Motor neuron (in vitro differentiated cells): Measurements from ENCODE around the gene SLC35A2. TPM values are rescaled to one million over a fixed set of nuclear protein-coding genes. Genes with fewer than 3 reads are reported as not detected.

Experiments used
- ATAC-seq, 8 experiments: fragments of 200-7000 bp; cut with Tn5 transposase; replicated peaks in 6 of 8; 2 replicates each; pipeline ENCODE4 v1.8.0; 2021; ENCODE audit warnings: mild to moderate bottlenecking in 8 of 8, moderate library complexity in 8 of 8
- H3K27ac ChIP-seq, 2 donors: fragments of 250-450 bp; sonication (Bioruptor Pico); 2 replicates each; pipeline ENCODE4 v1.9.0; 2021; ENCODE audit warnings: antibody characterized with exemption in 2 of 2, mild to moderate bottlenecking in 2 of 2, moderate library complexity in 1 of 2
- H3K4me1 ChIP-seq, 2 donors: fragments of 250-450 bp; sonication (Bioruptor Pico); replicated peaks in 1 of 2; 2 replicates each; pipeline ENCODE4 v1.6.1; 2021; ENCODE audit warnings: antibody characterized with exemption in 2 of 2, mild to moderate bottlenecking in 2 of 2, moderate library complexity in 1 of 2
- H3K4me3 ChIP-seq, 5 donors: fragments of 250-450 bp; sonication (Bioruptor Pico); 2 replicates each; pipeline ENCODE4 v1.9.0; 2021; ENCODE audit warnings: antibody characterized with exemption in 5 of 5, mild to moderate bottlenecking in 5 of 5, moderate library complexity in 4 of 5
- WGBS, 10 experiments: fragments of 450-650 bp; shearing (Covaris generic); methylation state at CpG; one replicate each; pipeline ENCODE4 v1.0.0; 2022; 5-methylcytosine and 5-hydroxymethylcytosine counted together
- in situ Hi-C, 9 experiments: fragments of 400-800 bp; cut with MboI; loops; one replicate each; pipeline ENCODE4 v1.15.0; 2021; ENCODE audit warnings: low sequenced_read_pairs in 9 of 9, low pct_unique_long_range_greater_than_20kb in 2 of 9; ENCODE audit not compliant: unreplicated experiment in 9 of 9
- total RNA-seq, 8 experiments: library from RNA; unstranded; fragments of 300-600 nt; gene quantifications; 2 replicates each; pipeline versions ENCODE4 v1.2.3 to v1.2.4, GENCODE V29; 2022

SLC35A2 gene
- total RNA-seq = 10 to 100 TPM; 15.1 to 38.3 (median 23.8) TPM

DNA sequence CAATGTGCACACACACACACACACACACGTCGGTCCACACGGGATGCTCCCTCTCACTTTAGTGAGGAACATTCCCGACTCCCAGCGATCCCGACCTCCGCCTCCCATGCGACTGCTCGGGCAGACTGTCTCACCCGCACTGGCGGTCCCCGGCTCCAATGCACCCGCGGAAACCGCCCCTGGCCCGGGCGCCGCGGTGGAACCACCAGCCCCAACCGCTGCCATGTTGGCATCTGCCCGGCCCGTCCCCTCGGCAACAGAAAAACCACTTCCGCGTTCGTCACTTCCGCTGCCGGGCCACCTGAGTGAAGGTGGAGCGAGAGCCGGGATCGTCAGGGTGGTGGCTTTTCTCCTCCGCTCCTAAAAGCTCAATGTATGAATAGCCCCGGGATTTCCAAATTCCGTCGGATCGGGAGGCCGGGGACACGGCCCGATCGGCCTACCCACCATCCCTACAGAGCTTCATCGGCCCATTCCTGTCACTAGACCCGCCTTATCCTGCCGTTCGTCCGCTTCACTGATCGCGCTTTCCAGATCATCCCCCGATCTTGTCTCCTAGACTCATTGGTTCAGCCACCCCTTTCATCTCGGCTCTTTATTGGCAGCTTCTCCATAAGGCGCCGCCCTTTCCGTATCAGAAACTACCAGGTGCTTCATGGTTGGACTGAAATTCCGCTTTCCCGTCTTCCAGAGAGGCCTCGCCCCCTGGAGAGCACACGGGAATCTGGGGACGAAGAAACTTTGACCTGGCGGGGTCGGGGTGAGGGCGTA is at the start of gene SLC35A2:
Gene SLC35A2 (minus strand): TSS at position 235 of the 771 bp plus-strand sequence. CDS start 10 bp downstream, at position 225.
- in situ Hi-C loops = no loop called here
- H3K4me1 ChIP-seq = peaks cover 5 to 6% of the 10 kb centered on the region in 2 donors

DNA sequence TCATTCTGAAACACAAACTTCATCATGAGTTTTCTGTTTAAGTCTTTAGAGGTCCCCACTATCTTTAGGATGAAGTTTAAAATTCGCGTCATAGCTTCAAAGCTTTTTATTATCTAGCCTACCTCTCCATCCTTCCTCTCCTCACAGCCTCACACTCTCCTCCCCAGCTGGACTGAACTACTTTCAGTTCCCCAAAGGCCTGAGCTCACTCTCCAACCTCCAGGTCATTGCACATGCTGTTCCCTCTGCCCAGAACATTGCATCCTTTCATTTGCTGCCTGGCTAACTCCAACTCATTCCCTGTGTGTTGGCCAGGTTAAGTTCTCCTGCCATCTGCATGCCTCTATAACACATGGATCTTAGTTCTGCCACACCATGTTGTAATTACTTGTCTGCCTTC is 48.8 kb upstream of the SLC35A2 start:
- H3K27ac ChIP-seq = no peak overlapping the region
- in situ Hi-C loops = no loop called here
- WGBS, 10 experiments = 71 to 83% (median 82%) methylated on average over 1 to 2 of the region's 2 CpGs; no CpG with 5 or more reads in 6 of the 10 experiments
- H3K4me1 ChIP-seq = peaks cover 2 to 11% of the 10 kb centered on the region in 2 donors
- ATAC-seq = no peak
- H3K4me3 ChIP-seq = no peak overlapping the region

More for the DNA sequence above, at the start of gene SLC35A2:
- ATAC-seq = peak; percentile 87 to 91 (median 89)
- Histone ChIP-seq H3K27ac (peak within 1 kb of the TSS; percentile 85 to 97), H3K4me3 (peak within 1 kb of the TSS; percentile 66 to 98 (median 89))
- WGBS, 10 experiments = 0 to 51% (median 9%) methylated on average over 2 to 22 of the region's 60 CpGs; no CpG with 5 or more reads in 6 of the 10 experiments

DNA sequence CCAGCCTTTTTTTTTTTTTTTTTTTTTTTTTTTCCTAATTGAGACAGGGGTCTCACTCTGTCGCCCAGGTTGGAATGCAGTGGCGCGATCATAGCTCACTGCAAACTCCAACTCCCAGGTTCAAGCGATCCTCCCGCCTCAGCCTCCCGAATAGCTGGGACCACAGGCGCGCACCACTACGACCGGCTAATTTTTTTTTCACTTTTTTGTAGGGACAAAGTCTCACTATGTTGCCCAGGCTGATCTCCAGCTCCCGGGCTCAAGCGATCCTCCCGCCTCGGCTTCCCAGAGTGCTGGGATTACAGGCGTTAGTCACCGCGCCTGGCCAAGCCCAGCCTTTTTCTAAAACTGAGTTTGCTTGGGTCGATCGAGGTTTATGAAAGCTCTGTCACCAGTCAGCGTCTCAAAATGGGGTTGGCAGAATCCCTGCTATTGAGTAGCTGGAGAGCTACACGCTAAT is 47.2 kb upstream of the SLC35A2 start:
- ATAC-seq = peak; percentile 0 to 18 (median 8)
- peak overlapping the region; percentile 90 to 98 for H3K27ac ChIP-seq
- peaks cover 2 to 11% of the 10 kb centered on the region in 2 donors for H3K4me1 ChIP-seq
- 0 to 24% (median 11%) methylated on average over 3 to 9 of the region's 21 CpGs; no CpG with 5 or more reads in 6 of the 10 experiments for WGBS, 10 experiments
- in situ Hi-C loops = no loop called here
- peak overlapping the region; percentile 38 to 90 (median 61) for H3K4me3 ChIP-seq

DNA sequence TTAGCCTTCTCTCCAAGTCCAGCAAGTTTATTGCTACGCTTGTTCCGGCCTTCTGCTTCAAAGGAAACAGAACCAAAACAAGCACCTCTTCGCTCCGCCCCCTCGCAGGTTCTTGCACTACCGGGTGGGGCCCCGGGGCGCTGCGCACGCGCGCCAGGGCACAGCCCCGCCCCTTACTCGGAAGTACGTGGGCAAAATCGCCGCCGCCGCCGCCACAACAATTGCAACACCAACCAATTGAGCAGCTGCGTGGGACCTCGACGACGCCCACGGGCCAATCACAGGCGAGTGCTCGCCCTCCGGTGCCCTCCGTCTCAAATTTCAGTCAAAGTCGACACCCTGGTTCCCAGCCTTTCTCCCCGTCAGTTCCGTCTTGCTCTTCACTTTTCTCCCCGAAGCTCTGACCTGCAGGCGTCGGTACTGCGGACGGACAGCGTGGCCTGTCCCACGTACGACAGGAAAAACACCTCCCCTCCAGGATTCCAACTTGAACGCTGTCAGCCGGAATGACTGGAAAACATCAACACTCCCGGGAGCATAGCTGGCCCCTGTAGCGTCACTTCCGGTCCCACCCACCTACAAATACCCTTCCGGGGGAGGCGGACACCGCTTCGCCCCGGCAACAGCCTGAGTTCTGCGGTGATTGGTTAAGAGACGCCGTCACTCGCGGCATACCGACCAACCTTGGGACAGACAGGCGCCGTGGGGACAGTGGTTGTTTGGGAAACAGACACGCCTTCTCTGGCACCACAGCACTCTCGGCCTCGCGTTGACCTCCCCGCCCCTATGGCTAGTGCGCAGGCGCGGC is 46.6 kb upstream of the SLC35A2 start:
- Histone ChIP-seq H3K4me1 (peaks cover 2 to 11% of the 10 kb centered on the region in 2 donors), H3K27ac (peak overlapping the region; percentile 98 to 99), H3K4me3 (peak overlapping the region; percentile 56 to 90 (median 67))
- 0 to 33% (median 10%) methylated on average over 1 to 41 of the region's 66 CpGs; no CpG with 5 or more reads in 6 of the 10 experiments for WGBS, 10 experiments
- in situ Hi-C loops = no loop called here
- ATAC-seq = peak; percentile 71 to 95 (median 92)

DNA sequence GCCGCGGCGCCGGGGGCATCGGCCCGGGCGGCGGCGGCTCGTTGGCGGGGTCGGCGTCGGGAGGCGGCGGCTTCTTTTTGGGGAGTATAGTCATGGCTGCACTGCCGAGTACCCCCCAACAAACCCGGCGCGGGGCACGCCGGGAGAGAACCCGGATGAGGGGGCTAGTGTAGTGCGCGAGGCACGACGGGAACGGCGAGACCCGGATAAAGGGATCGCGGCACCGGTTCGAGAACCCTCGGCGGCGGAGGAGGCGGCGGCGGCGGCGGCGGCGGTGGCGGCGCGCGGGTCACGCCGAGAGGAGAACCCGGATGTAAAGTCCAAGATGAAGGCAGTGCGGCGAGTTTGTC is 46.0 kb upstream of the SLC35A2 start, which contains the start of gene OTUD5:
Gene OTUD5 (minus strand): TSS at position 131 of the 350 bp plus-strand sequence. CDS start 37 bp downstream, at position 94.
- H3K27ac ChIP-seq = peak within 1 kb of the TSS; percentile 98 to 99
- WGBS, 10 experiments = no CpG with 5 or more reads among the region's 53 CpGs
- peak within 1 kb of the TSS; percentile 56 to 90 (median 67) for H3K4me3 ChIP-seq
- peaks cover 2 to 11% of the 10 kb centered on the region in 2 donors for H3K4me1 ChIP-seq
- in situ Hi-C loops = no loop called here
- peak; percentile 0 to 42 (median 34) for ATAC-seq

DNA sequence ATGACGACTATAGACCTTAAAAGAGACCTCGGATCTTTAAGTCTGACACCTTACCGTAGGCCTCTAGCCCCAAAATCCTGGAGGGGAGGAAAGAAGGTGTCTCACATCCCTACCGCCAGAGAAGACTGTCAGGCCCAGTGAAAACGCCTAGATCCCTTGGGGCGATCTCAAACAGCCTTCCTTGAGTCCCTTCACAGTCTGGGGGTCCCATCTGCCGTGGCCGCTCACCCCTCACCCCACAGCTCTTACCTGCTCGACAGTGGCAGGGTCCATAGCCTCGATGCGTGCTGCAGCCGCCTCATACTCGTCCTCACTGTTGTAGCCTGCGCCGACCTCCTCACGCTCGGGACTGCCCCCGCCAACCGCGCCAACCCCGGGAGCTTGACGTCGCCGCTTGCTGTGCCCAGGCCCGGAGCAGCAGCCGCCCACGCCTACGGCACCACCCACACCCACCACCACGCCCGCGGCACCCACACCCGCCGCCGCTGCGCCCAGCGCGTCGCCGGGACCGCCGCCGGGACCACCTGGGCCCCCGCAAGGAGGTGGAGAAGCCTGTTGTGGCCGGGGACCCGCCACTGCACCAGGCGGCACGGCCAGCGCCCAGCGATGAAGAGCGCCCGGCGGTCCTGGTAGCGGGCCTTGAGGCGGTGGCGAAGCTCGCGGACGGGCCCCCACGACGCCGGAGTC is 45.4 kb upstream of the SLC35A2 start:
- in situ Hi-C loops = no loop called here
- ATAC-seq = no peak
- 7% methylated on average over 4 of the region's 61 CpGs; no CpG with 5 or more reads in 9 of the 10 experiments for WGBS, 10 experiments
- Histone ChIP-seq H3K4me3 (peak overlapping the region; percentile 56 to 90 (median 67)), H3K4me1 (peaks cover 2 to 11% of the 10 kb centered on the region in 2 donors), H3K27ac (peak overlapping the region; percentile 98 to 99)

DNA sequence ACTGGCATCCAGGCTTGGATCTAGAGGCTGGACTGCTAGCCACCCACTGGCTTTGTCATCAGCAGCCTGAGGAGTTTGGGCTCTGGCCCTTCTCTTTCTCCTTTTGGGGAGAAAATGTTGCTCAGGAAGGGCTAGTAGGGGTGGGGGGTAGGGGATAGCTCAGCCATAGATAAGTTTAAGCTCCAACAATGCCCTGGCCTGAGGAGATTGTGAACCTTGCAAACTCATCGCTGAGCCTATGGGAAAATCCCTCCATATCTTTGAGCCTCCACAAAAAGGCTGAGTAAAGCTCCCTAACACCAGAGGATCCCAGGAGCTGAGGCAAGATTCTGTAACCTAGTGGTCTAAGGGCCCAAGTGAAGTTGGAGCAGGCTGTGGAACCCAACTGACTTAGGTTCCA is 37.1 kb upstream of the SLC35A2 start:
- 100% methylated on average over 1 of the region's 1 CpG; no CpG with 5 or more reads in 9 of the 10 experiments for WGBS, 10 experiments
- peaks cover 0 to 2% of the 10 kb centered on the region in 2 donors for H3K4me1 ChIP-seq
- H3K4me3 ChIP-seq = no peak overlapping the region
- in situ Hi-C loops = no loop called here
- no peak for ATAC-seq
- no peak overlapping the region for H3K27ac ChIP-seq

DNA sequence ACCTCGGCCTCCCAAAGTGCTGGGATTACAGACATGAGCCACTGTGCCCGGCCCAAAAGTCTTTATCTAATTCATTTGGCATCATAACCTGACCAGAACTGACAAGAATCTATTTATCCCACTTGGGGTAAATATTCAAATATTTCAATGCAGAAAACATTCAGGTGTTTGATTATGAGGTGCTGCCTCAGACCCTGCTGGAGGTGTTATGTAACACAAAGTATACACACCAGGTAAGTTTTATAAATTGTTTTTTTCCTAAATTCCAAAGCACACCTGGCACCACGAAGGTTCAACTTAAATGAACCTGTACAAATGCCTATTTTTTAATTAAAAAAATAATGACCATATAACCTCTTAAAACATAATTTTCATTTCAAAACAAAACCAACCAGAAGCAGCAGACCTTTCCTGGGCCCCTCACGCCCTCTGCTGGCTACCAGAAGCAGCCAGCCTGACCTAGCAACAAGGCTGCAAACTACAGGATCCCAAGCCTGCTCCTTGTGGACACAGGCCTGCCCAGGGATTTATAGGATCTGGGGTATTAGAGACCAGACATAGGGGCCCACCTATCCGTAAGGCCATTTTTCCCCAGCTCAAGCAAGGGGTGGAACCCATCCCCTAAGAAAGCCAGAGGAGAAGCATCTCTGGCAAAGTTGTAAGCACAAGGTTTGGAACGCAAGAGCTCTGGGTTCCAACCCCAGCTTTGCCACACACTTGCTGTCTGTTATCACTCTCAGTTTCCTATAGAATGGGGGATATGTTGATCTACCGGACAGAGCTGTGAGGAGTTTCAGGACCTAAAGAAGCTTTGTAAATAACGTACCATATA is 34.3 kb upstream of the SLC35A2 start:
- 20 to 22% (median 21%) methylated on average over 1 to 3 of the region's 8 CpGs; no CpG with 5 or more reads in 7 of the 10 experiments for WGBS, 10 experiments
- H3K4me3 ChIP-seq = no peak overlapping the region
- ATAC-seq = peak; percentile 43 to 80 (median 70)
- in situ Hi-C loops = no loop called here
- H3K27ac ChIP-seq = no peak overlapping the region
- peaks cover 0 to 2% of the 10 kb centered on the region in 2 donors for H3K4me1 ChIP-seq

DNA sequence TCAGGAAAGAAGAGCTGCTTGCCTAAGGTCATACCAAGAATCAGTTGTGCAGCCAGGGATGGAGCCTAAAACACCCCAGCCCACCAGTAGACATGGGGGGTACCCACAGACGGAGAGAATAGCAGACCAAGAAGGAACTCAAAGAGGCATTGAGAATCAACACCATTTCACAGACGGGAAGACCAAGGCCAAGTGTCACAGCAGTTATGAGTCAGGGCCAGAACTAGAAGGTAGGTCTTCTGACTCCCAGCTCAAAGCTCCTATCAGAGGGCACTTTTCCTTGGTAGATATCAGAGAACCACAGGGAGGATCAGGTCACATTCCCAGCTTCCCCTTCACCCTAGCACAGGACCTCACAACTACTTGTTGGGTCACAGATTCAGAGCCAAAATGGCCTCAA is 31.4 kb upstream of the SLC35A2 start:
- Histone ChIP-seq H3K27ac (no peak overlapping the region), H3K4me3 (no peak overlapping the region), H3K4me1 (peaks cover 0 to 2% of the 10 kb centered on the region in 2 donors)
- WGBS, 10 experiments = 10 to 53% methylated on average over 2 of the region's 2 CpGs; no CpG with 5 or more reads in 8 of the 10 experiments
- in situ Hi-C loops = no loop called here
- no peak for ATAC-seq

DNA sequence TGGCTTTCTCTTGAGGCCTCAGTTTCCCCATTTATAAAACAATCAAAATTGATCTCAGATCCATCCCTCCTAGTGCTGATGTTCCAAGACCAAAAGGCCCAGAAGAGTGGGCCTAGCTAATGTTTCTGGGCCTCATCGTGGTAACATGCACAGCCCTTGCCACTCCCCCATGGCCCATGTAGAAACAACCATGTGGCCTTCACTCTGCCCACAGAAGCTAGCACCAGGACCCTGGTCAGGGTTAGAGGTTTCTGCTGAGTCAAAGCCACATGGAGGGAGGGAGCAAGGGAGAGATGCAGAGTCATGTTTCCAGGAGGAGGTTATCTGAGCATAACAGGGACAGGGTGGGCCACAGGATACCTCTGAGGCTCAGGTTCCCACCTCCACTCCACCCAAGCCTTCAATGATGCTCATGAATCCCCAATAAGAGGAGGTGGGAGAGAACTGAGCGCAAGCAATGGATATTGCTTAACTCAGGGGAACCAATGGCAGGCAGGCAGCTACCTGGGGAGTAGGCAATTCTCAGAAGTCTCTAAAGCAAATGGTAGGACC is 29.0 kb upstream of the SLC35A2 start:
- in situ Hi-C loops = no loop called here
- ATAC-seq = no peak
- Histone ChIP-seq H3K27ac (no peak overlapping the region), H3K4me3 (no peak overlapping the region), H3K4me1 (no peaks in the 10 kb centered on the region)
- 60 to 100% (median 71%) methylated on average over 1 of the region's 2 CpGs; no CpG with 5 or more reads in 7 of the 10 experiments for WGBS, 10 experiments

DNA sequence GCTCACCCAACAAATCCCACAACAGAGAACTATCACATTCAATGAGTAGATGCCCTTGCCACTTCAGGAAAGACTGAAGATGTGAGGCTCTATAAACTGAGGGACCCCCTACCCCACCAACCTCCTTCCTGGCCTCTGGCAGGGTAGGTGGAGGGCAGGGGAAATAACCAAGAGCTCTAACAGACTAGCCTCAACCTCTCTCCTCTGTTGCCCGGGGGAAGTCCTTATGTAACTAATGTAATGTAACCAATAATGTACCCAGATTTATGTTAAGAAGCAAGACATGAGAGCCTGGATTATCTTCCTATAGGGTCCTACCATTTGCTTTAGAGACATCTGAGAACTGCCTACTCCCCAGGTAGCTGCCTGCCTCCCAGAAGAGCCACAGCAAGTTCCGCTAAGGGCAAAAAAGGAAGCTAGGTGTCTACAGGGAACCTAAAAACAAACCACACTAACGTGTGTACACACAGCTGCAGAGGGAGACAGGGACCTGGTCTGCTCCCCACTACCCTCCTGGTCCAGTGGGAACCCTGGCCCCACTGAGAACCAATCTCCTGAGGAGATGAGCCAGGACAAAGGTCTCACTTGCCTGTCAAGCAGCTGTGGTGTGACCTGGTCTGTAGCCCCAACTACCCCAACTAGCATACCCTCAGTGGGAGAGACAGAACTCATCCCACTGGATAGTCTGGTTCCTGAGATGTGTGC is 28.2 kb upstream of the SLC35A2 start:
- in situ Hi-C loops = no loop called here
- WGBS, 10 experiments = 20 to 70% methylated on average over 1 to 2 of the region's 3 CpGs; no CpG with 5 or more reads in 8 of the 10 experiments

More for the DNA sequence above, 28.2 kb upstream of the SLC35A2 start:
- H3K4me3 ChIP-seq = no peak overlapping the region
- ATAC-seq = no peak
- H3K4me1 ChIP-seq = no peaks in the 10 kb centered on the region
- no peak overlapping the region for H3K27ac ChIP-seq
